ENCODE results near the gene LAMA3. TPM values are rescaled to one million over a fixed set of nuclear protein-coding genes. Genes with fewer than 3 reads are reported as not detected.

Gene LAMA3
- total RNA-seq, 2 donors from 2014 or later = 5.0 to 6.4 TPM

DNA sequence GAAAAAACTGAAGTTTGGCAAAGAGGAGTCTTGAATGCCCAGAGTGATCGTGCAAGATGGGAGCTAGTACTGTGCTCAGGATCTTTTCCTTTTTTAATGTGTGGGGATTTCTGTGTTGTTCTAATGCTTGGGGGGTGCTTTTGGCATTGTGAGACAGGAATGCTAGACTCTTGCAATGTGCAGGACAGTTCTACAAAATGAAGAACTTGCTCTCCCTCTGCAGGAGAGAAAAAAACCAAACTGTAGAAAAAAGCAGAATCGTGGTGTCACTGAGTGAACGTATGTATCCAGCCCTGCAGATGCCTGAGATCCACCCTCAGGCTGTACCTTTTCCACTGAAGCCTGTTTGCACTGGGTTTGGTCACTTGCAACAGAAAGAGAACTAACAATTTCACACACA lies 313.2 kb downstream of the LAMA3 start:
- DNase-seq (ENCODE audit: low spot score) = no peak
- H3K4me3 ChIP-seq = no peak overlapping the region
- H3K36me3 ChIP-seq = no peaks in the 10 kb centered on the region
- TF ChIP-seq, protein P1, sequence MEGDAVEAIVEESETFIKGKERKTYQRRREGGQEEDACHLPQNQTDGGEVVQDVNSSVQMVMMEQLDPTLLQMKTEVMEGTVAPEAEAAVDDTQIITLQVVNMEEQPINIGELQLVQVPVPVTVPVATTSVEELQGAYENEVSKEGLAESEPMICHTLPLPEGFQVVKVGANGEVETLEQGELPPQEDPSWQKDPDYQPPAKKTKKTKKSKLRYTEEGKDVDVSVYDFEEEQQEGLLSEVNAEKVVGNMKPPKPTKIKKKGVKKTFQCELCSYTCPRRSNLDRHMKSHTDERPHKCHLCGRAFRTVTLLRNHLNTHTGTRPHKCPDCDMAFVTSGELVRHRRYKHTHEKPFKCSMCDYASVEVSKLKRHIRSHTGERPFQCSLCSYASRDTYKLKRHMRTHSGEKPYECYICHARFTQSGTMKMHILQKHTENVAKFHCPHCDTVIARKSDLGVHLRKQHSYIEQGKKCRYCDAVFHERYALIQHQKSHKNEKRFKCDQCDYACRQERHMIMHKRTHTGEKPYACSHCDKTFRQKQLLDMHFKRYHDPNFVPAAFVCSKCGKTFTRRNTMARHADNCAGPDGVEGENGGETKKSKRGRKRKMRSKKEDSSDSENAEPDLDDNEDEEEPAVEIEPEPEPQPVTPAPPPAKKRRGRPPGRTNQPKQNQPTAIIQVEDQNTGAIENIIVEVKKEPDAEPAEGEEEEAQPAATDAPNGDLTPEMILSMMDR (IDR thresholded peaks at IDR 0.05) = no peak
- H3K27ac ChIP-seq = no peak overlapping the region
- no peaks in the 10 kb centered on the region for H3K27me3 ChIP-seq
- H3K9me3 ChIP-seq = no peaks in the 10 kb centered on the region
- H3K4me1 ChIP-seq = no peaks in the 10 kb centered on the region

DNA sequence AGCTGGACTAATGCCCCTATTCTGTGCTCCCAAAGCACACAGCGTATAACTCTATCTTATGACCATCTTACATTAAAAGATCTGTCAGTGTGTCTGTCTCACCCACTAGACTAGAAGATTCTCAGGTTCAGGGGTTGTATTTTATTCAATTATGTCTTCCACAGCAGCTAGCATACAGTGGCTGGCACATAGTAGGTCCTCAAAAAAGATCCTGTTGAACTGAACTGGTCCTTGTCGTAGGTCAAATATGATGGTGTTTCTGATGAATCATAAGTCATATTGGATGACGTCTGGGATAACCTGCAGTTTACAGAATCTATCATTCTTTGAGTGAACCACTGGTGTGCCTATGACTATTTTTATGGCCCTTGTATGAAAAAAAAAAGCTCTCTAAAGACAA lies 314.0 kb downstream of the LAMA3 start:
- H3K27ac ChIP-seq = no peak overlapping the region
- no peaks in the 10 kb centered on the region for H3K9me3 ChIP-seq
- H3K36me3 ChIP-seq = no peaks in the 10 kb centered on the region
- no peaks in the 10 kb centered on the region for H3K4me1 ChIP-seq
- H3K27me3 ChIP-seq = no peaks in the 10 kb centered on the region
- H3K4me3 ChIP-seq = no peak overlapping the region
- TF ChIP-seq, protein P1 (IDR thresholded peaks at IDR 0.05) = no peak
- no peak for DNase-seq (ENCODE audit: low spot score)

DNA sequence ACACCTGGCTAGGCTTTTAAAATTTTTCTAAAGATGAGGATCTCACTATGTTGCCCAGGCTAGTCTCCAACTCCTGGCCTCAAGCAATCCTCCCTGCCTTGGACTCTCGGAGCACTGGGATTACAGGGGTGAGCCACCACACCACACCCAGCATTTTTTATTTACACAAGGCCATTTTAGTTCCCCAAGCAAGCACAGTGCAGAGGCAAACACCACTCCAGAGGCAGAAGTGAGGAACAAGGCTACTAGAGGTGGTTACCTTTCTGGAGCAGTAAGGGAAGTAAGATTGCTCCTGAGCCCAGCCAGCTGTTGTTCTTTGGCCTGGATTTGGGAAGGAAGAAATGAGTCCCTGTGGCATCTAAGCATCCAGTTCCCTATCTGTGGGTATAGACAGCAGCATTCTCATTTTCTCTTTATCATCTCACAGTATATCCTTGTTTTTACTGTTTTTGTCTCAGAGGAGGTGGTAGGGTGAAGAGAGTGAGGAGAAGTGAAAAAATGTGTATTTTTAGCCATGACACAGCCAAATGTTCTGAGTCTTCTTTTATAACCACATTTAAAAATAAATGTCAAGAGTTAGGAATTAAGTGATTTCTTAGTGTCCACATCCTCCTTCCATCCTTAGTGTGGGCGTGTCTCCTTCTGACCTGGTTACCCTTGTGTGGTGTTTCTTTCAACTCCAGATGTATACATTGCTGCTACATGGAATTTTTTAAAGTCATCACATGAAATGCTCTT lies 314.8 kb downstream of the LAMA3 start:
- H3K9me3 ChIP-seq = no peaks in the 10 kb centered on the region
- TF ChIP-seq, protein P1 (IDR thresholded peaks at IDR 0.05) = no peak
- no peak overlapping the region for H3K27ac ChIP-seq
- H3K36me3 ChIP-seq = no peaks in the 10 kb centered on the region
- no peaks in the 10 kb centered on the region for H3K27me3 ChIP-seq
- no peak for DNase-seq (ENCODE audit: low spot score)
- H3K4me1 ChIP-seq = no peaks in the 10 kb centered on the region
- no peak overlapping the region for H3K4me3 ChIP-seq

Other genes with a start within 250 kb of the LAMA3 start
- 10 to 100 TPM; 39.2 to 47.2 TPM for gene RIOK3, start 236.2 kb upstream of the LAMA3 start, total RNA-seq
- 10 to 100 TPM; 17.2 TPM for gene RMC1, start 185.9 kb upstream of the LAMA3 start, total RNA-seq
- 10 to 100 TPM; 16.2 to 26.4 TPM for gene NPC1, start 102.9 kb upstream of the LAMA3 start, total RNA-seq
- gene ANKRD29, start 26.5 kb upstream of the LAMA3 start, total RNA-seq = 1 to 10 TPM; 2.2 to 3.5 TPM

All from right atrium auricular region (tissue), 2 donors.